Adrenal gland (tissue), 5 donors: ENCODE data around the gene FAM161B.

ENCODE experiments used
- POLR2A ChIP-seq, 2 donors: fragments of 450-650 bp; IDR thresholded peaks; one replicate each; pipeline ENCODE4 v1.6.1; 2017; ENCODE audit warnings: antibody characterized with exemption in 2 of 2, mild to moderate bottlenecking in 2 of 2, moderate library complexity in 1 of 2
- TF ChIP-seq, protein P1 (sequence below), 6 experiments: fragments of 450-650 bp in 4 of 6; fragments of 200-600 bp in 2 of 6; sonication (generic) in 1 of 6; IDR thresholded peaks; 1 replicate in 5 of 6; 2 replicates in 1 of 6; pipeline versions ENCODE4 v1.5.1 to v1.8.0; 2016 to 2021; ENCODE audit warnings: antibody characterized with exemption in 6 of 6, mild to moderate bottlenecking in 2 of 6, moderate library complexity in 1 of 6
- donor health status: DM: no; HTN: no; CAD: no.

DNA sequence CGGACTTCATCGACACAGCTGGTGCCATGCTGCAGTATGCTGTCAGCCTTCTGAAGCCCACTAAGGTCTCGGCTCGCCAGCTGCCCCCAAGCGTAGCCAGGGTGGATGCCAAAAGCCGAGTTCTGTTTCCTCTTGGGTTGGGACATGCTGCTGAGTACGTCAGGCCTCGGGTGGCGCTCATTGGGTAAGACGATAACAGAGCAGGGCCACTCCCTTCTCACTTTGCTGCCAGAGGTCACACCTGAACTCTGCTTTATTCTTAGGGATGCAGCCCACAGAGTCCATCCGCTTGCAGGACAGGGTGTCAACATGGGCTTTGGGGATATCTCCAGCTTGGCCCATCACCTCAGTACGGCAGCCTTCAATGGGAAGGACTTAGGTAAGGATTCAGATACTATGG, 11.3 kb upstream of the FAM161B start:
- TF ChIP-seq, protein P1, sequence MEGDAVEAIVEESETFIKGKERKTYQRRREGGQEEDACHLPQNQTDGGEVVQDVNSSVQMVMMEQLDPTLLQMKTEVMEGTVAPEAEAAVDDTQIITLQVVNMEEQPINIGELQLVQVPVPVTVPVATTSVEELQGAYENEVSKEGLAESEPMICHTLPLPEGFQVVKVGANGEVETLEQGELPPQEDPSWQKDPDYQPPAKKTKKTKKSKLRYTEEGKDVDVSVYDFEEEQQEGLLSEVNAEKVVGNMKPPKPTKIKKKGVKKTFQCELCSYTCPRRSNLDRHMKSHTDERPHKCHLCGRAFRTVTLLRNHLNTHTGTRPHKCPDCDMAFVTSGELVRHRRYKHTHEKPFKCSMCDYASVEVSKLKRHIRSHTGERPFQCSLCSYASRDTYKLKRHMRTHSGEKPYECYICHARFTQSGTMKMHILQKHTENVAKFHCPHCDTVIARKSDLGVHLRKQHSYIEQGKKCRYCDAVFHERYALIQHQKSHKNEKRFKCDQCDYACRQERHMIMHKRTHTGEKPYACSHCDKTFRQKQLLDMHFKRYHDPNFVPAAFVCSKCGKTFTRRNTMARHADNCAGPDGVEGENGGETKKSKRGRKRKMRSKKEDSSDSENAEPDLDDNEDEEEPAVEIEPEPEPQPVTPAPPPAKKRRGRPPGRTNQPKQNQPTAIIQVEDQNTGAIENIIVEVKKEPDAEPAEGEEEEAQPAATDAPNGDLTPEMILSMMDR (IDR thresholded peaks at IDR 0.05) = no peak
- no peak for TF ChIP-seq POLR2A (IDR thresholded peaks at IDR 0.05)
